Medulla oblongata (tissue), 1 donor: ENCODE data around the gene TRIOBP.
A peak's percentile ranks its signal among the peaks of the same experiment; 100 is the strongest.
"Not testable (repeated sequence)": the region's sequence is repeated elsewhere in the genome, so short reads cannot be mapped to it uniquely, and the experiment has no call there.

Experiments
- DNase-seq: peaks from one replicate; pipeline ENCODE4 v3.0.0-alpha.2; 2015; ENCODE audit errors: extremely low spot score

The TRIOBP gene, protein sequence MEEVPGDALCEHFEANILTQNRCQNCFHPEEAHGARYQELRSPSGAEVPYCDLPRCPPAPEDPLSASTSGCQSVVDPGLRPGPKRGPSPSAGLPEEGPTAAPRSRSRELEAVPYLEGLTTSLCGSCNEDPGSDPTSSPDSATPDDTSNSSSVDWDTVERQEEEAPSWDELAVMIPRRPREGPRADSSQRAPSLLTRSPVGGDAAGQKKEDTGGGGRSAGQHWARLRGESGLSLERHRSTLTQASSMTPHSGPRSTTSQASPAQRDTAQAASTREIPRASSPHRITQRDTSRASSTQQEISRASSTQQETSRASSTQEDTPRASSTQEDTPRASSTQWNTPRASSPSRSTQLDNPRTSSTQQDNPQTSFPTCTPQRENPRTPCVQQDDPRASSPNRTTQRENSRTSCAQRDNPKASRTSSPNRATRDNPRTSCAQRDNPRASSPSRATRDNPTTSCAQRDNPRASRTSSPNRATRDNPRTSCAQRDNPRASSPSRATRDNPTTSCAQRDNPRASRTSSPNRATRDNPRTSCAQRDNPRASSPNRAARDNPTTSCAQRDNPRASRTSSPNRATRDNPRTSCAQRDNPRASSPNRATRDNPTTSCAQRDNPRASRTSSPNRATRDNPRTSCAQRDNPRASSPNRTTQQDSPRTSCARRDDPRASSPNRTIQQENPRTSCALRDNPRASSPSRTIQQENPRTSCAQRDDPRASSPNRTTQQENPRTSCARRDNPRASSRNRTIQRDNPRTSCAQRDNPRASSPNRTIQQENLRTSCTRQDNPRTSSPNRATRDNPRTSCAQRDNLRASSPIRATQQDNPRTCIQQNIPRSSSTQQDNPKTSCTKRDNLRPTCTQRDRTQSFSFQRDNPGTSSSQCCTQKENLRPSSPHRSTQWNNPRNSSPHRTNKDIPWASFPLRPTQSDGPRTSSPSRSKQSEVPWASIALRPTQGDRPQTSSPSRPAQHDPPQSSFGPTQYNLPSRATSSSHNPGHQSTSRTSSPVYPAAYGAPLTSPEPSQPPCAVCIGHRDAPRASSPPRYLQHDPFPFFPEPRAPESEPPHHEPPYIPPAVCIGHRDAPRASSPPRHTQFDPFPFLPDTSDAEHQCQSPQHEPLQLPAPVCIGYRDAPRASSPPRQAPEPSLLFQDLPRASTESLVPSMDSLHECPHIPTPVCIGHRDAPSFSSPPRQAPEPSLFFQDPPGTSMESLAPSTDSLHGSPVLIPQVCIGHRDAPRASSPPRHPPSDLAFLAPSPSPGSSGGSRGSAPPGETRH (N-terminal part only)

DNA sequence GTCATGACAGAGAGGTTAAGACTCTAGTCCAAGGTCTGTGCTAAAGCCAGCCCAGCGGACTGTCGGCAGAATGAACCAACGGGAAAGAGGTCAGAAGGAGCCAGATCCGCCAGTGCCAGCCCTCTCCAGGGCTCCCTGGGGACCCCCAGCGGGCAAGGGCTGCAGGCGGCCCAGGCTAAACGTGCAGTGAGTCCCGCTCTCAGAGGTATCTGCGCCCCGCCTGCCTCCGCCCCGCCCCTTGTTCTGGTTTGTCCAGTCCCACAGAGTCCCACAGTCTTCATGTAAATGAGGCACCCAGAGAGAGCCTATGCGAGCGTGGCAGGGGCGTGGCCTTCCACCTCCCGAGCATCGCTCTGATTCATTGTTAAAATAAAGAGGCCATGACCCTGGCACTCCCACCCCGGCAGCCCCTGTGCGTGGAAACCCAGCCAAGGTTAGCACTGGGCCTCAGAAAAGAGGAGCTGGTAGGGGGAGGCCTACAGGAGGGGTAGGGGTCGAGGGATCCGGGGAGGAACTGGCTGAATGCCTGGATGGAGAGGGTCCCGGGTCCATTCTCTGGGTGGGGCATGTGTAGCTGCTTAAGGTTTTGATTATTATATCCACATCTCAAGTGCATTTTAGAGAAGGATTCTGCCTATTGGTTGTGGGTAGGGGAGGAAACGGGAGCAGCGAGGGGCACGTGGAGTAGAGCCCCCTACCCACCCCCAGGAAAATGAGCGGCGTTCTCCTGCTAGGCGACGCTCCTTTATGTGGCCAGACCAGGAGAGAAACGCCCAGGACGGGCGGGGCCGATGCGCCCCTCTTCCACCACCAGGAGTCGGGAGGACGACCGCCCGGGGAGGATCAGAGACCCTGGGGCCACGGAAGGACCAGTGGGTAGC, at the start of gene TRIOBP:
TRIOBP (plus strand) TSS at position 392 of the 881 bp plus-strand sequence. CDS start 4,318 bp downstream, outside the sequence.
- peak; percentile 69 for DNase-seq

DNA sequence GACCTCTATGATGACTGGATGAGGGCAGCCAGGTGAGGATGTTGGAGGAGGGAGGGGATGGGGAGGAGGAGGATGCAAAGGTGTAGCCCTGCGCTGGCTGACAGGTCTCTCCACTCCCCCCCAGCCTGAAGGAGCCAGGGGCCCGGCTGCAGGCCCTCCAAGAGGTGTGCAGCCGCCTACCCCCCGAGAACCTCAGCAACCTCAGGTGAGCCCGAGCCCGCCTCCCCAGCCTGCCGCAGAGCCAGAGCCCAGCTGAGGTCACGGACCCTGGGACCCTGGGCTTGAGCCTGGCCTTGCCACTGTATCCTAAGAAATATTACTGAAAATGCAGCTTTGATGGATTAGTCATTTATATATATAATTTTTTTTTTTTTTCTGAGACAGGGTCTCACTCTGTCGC, 49.5 kb upstream of the TRIOBP start:
- DNase-seq = no peak

DNA sequence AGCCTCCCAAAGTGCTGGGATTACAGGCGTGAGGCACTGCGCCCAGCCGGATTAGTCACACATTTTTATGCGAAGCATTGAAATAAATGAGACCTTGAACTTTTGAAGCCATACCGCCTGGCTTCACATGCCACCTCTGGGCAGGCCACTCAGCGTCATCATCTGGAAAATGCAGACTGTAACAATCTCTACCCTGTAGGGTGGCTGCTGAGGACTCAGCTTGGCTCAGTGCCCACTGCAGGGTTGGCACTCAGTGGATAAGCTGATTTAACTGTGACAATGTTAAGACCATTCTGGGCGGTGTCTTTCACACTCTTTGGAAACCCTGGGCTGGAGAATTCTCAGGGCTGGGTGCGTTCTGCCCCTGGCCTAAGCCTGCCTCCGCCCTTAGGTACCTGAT, 48.9 kb upstream of the TRIOBP start:
- no peak for DNase-seq

DNA sequence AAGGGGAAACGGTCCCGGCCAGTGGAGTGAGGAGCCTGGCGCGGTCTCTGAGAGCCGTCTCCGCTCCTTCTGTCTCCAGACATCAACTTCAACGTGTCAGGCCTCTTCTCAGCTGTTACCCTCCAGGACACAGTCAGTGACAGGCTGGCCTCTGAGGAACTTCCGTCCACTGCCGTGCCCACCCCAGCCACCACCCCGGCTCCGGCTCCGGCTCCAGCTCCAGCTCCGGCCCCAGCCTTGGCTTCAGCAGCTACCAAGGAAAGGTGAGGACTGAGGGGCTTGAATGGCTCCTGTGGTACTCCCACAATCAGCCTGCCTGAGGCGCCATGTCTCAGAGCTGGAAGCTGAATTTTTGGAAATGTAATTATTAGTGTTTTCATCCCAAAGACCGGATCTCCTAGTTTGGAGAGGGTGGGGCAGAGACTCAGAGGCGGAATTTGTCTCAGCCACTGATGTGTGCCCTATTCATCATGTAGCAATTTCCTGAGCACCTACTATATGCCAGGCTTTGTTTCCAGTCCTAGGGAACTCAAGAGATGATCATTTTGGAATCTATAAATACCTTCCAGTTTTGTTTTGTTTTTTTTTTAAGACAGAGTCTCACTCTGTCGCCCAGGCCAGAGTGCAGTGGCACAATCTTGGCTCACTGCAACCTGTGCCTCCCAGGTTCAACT, 46.2 kb upstream of the TRIOBP start:
- DNase-seq = no peak

DNA sequence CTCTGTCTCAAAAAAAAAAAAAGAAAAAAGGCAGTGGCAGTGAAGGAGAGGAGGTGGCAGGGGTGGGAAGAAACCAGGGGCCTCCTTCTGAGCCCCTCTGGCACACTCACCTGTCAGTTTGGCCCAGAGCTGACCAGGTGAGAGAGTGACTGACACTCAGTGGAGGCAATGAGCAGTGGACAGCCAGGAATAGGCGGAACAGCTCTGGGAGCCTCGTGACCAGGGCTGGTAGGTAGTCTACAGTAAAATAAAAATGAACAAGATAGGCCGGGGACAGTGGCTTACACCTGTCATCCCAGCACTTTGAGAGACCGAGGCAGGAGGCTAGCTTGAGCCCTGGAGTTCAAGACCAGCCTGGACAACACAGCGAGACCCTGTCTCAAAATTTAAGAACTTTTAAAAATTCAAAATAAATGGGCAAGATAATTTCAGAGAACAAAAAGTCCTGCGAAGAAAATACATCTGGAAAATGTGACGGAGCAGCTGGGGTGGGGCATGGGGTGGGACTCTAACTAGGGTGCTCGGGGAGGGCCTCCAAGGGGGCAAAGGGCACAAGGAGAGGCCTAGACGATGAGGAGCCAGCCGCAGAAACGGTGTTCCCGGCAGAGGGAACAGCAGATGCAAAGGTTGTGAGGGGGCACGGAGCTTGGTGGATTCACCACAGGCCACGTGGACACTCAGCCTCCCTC, 42.1 kb upstream of the TRIOBP start:
- no peak for DNase-seq

DNA sequence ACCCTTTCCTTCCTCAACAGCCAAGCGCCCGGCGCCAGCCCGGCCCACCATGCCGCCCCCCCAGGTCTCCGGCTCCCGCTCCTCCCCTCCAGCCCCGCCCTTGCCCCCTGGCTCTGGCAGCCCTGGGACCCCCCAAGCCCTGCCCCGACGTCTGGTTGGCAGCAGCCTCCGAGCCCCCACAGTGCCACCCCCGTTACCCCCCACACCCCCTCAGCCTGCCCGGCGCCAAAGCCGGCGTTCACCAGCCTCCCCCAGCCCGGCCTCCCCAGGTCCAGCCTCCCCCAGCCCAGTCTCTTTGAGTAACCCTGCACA, 41.6 kb upstream of the TRIOBP start:
- no peak for DNase-seq

DNA sequence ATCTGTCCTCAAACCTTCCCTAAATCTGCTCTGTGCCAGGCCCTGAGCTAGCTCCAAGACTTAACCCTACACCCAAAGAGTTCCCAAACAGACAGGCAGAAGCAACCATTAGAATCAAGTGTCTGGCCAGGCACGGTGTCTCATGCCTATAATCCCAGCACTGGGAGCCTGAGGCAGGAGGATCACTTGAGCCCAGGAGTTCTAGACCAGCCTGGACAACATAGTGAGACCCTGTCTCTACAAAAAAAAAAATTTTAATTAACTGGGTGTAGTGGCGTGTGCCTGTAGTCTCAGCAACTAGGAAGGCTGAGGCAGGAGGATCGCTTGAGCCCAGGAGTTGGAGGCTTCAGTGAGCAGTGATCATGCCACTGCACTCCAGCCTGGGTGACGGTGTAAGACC, 40.3 kb upstream of the TRIOBP start:
- DNase-seq = not testable (repeated sequence)

DNA sequence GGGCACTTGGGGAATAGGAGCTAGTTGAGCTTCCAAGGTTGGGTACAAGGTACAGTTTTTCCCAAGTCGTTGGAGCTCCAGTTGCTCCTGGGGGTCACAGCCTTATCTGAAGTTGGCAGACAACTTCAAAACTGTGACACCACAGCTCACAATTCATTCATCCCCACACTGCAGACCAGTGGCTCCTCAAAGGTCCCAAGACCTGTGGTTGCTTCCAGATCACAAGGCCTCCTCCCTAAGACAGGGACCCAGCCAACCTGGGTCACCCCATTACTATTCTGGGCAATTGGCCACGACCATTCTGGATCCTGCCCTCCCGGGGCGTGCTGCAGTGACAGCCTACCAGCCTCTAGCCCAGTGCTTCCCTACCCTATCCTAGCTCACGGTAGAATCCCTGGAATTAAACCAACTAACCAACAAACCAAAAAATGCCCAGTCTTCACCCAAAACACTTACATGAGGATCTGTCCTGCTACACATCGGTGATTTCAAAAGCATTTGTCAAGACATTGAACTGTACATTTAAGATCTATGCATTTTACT, 39.2 kb upstream of the TRIOBP start:
- no peak for DNase-seq

DNA sequence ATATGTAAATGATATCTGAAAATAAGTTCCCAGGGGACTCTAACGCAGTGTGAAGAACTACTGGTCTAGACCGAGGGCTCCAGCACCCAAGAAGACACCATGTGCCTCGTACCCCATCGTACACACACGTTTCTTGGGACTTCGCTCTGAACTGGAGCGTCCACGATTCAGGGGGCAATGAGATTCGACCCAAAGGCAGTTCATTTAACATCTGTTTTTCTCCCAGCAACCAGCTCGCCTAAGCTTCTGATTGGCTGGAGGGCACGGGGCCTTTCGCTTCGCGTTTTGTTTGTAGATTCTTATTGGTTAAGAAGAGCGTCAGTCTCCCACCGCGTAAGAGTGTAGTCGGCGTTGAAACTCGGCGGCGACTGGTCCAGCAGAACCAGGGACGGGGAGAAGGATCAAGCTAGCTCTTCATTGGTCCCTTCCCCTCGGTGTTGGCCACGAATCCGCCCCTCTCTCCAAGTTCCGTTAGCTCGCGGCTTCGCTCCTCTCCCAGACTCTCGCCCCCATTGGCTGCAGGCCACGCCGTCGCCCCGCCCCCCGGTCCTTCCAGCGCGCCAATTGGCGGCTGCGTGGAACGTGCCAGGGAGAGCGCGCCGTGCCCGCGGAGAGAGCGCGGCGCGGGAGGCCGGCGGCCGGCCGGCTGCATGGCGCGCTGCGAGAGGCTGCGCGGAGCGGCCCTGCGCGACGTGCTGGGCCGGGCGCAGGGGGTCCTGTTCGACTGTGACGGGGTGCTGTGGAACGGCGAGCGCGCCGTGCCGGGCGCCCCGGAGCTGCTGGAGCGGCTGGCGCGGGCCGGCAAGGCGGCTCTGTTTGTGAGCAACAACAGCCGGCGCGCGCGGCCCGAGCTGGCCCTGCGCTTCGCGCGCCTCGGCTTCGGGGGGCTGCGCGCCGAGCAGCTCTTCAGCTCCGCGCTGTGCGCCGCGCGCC, 38.4 kb upstream of the TRIOBP start, which contains the start of gene PDXP:
PDXP (plus strand) TSS at position 591 of the 933 bp plus-strand sequence; CDS start at position 651, 60 bp downstream.
- peak; percentile 100 for DNase-seq

DNA sequence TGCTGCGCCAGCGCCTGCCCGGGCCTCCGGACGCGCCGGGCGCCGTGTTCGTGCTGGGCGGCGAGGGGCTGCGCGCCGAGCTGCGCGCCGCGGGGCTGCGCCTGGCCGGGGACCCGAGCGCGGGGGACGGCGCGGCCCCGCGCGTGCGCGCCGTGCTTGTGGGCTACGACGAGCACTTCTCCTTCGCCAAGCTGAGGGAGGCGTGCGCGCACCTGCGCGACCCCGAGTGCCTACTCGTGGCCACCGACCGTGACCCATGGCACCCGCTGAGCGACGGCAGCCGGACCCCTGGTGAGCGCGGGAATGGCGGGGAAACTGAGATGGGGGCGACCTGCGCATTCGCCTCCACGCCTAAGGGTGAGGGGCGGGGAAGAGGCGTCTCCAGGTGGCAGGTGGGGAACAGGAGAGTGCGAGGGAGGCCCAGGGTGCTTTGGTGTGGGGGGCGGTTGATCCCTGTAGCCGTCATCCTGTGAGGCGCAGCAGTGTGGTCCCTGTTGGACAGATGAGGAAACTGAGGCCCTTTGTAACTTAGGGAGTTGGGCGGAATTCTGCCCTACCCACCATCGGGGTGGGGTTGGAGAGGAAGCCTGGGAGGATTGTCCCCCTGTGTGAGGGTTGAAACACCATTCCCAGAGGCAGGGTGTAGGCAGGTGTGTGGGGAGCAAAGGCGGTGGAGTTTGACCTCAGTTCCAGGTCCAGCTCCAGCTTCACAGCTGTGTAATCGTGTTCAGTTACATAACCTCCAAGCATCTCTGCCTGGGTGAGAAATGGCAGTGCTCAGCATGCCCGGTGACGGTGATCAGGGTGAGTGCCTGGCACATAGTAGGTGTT, 37.6 kb upstream of the TRIOBP start:
- no peak for DNase-seq

DNA sequence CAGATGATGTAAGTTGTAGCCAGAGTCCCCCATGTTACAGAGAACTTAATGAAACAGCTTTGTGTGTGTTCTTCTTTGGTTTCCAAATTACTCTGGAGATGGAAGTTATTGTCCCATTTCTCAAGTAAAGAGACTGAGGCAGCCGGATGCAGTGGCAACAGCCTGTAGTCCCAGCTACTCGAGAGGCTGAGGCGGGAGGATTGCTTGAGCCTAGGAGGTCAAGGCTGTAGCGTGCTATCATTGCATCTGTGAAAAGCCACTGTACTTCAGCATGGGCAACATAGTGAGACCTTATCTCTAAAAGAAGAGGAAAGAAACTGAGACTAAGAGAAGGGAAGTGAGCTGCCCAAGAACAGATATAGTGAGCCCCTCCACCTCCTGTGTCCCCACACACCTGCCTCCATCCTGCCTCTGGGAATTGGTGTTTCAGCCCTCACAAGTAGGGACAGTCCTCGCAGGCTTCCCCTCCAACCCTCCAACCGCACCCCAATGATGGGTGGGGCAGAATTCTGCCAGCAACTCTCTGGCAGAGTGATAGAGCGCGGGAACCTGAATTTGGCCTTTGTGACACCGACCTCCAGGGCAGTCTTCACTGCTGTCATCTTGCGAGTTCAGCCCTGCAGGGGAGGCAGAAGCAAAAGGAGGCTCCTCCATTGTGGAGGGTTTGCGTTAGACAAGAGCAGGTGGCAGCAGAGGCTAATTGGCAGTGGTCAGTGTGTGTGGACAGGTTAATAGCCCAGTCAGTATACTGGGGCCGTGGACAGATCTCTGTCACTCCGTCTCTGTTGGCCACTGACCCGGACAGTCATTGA, 36.7 kb upstream of the TRIOBP start:
- DNase-seq = no peak

DNA sequence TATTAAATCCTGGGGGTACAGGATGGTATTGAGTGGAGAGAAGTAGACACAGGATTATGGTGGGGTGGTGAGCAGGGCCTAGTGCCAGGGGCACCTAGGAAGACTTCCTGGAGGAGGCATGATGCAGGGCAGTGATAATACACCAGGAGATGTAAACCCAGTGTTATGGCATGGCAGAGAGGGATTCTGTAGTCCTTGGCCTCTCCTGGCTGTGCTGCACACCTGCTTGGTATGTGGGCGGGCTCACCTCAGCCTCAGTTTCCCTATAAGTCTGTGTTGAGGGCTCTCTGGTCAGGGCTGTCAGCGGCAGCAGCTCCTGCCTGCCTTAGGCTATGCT, 36.2 kb upstream of the TRIOBP start:
- no peak for DNase-seq

DNA sequence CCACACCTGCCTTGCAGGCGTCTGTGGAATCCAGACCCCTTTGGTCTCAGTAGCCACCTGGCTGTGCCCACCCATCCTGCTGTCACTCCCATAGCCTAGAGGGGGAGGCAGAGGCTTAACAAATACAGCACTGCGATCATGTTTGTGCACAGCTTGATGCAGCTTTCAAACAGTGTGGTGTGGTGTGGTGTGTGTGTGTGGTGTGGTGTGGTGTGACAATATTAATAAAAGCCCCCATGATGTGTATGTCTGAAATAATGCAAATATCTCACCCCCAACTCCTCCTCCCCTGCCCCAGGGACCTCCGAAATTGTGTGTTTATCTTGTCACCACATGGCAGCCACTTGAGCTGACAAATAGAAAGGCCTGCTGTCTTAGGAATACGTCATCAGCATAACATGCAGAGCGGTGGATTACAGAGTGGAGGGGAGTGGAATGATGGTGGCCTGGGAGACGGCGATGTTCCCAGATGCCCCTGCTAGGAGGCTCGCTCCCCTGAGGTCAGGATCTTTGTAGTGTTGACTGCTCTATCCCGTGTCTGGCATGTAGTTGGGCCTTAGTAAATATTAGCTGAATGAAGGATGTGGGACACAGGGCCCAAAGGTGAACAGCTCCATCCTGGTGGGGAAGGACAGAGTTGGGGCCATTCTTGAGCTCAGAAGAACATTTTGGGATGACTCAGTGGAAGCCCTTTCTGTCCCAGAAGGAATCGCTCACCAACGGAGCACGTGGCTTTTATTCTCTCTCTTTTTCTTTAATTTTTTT, 35.5 kb upstream of the TRIOBP start:
- peak; percentile 80 for DNase-seq

DNA sequence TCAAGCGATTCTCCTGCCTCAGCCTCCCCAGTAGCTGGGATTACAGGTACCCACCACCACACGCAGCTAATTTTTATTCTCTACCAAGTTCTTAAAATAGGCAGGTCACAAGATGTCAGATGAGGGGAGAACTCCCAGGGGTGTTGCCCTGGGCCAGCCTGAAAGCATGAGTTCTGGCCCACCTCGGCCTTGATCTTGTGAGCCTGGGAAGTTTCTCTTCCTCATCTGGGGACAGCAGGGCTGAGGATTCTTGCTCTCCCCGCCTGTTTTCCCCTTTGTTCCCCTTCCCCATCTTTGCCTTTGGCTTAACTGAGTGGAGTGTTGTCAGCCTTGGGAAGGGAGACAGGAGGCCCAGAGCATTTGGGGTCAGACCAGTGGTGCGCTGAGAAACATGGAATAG, 34.8 kb upstream of the TRIOBP start:
- DNase-seq = peak; percentile 76

DNA sequence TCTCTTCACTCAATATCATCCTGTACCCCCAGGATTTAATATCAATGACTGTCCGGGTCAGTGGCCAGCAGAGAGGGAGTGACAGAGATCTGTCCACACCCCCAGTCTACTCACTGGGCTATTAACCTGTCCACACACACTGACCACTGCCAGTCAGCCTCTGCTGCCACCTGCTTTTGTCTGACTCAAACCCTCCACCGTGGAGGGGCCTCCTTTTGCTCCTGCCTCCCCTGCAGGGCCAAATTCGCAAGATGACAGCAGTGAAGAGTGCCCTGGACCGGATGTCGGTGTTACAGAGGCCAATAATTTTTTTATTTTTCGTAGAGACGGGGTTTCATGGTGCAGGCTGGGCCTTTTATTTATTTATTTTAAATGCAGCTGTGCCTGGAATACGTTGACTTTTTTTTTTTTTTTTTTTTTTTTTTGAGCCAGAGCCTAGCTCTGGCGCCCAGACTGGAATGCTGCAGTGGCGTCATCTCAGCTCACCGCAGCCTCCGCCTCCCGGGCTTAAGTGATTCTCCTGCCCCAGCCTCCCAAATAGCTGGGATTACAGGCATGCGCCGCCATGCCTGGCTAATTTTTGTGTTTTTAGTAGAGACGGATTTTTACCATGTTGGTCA, 33.2 kb upstream of the TRIOBP start:
- no peak for DNase-seq
